Upper lobe of right lung (tissue), 1 donor: Measurements from ENCODE around the gene SHISAL1. TPM values are rescaled to one million over a fixed set of nuclear protein-coding genes. Genes with fewer than 3 reads are reported as not detected.

Experiments
- ATAC-seq: fragments of 200-7000 bp; cut with Tn5 transposase; one replicate; pipeline ENCODE4 v1.9.1; 2020; ENCODE audit warnings: mild to moderate bottlenecking, moderate library complexity
- DNase-seq: peaks from one replicate; pipeline ENCODE4 v3.0.0-alpha.2; 2020
- H3K27ac ChIP-seq: fragments of 200-600 bp; one replicate; pipeline ENCODE4 v1.8.0; 2022
- H3K27me3 ChIP-seq: fragments of 200-600 bp; one replicate; pipeline ENCODE4 v1.8.0; 2022; ENCODE audit warnings: mild to moderate bottlenecking
- H3K36me3 ChIP-seq: fragments of 200-600 bp; one replicate; pipeline ENCODE4 v1.8.0; 2022
- H3K4me1 ChIP-seq: fragments of 200-600 bp; one replicate; pipeline ENCODE4 v1.8.0; 2022
- H3K4me3 ChIP-seq: fragments of 200-600 bp; one replicate; pipeline ENCODE4 v1.8.0; 2022; ENCODE audit warnings: mild to moderate bottlenecking
- H3K9me3 ChIP-seq: fragments of 200-600 bp; one replicate; pipeline ENCODE4 v1.8.0; 2022
- intact Hi-C: fragments of 100-400 bp; cut with DNase I; formaldehyde crosslinking; loops from one replicate; pipeline ENCODE4 v1.11.0; 2022
- total RNA-seq: library from RNA; stranded (reverse); fragmentation: NEBNext Ultra II Directional; extraction: Animal tissue kit (Norgen Biotek cat#: 25700); gene quantifications from one replicate; pipeline ENCODE4 v1.2.1, GENCODE V29; 2021
- TF ChIP-seq, protein P1 (sequence below): fragments of 200-600 bp; IDR thresholded peaks from one replicate; pipeline ENCODE4 v1.8.0; 2022; ENCODE audit warnings: antibody characterized with exemption
- donor health status: DM: no; HTN: yes; CAD: no; lungs with severe emphysema.

The SHISAL1 gene
- total RNA-seq, 1 donor from 2014 or later = 1.0 TPM

DNA sequence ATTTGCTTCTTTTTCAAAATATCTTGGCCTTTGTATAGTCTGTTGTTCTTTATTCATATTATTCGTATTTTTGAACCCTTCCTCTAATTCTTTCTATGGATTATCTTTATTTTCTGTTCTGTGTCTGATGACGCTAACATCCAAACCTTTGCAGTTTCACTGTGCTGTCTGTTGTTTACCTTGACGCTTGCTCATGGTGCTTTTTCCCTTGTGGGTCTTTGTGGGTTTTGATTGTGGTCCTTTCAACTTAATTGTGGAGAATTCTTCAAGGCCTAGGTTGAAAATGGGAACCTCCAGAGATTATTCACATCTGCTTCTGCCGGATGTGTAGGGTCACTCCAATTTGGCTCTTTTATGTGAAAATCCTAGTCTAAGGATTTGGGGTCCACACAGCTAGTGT is 97.5 kb downstream of the SHISAL1 start:
- DNase-seq (no peak), ATAC-seq (no peak)
- H3K36me3 ChIP-seq = no peaks in the 10 kb centered on the region
- TF ChIP-seq, protein P1, sequence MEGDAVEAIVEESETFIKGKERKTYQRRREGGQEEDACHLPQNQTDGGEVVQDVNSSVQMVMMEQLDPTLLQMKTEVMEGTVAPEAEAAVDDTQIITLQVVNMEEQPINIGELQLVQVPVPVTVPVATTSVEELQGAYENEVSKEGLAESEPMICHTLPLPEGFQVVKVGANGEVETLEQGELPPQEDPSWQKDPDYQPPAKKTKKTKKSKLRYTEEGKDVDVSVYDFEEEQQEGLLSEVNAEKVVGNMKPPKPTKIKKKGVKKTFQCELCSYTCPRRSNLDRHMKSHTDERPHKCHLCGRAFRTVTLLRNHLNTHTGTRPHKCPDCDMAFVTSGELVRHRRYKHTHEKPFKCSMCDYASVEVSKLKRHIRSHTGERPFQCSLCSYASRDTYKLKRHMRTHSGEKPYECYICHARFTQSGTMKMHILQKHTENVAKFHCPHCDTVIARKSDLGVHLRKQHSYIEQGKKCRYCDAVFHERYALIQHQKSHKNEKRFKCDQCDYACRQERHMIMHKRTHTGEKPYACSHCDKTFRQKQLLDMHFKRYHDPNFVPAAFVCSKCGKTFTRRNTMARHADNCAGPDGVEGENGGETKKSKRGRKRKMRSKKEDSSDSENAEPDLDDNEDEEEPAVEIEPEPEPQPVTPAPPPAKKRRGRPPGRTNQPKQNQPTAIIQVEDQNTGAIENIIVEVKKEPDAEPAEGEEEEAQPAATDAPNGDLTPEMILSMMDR = no peak
- H3K4me1 ChIP-seq = no peaks in the 10 kb centered on the region
- no peaks in the 10 kb centered on the region for H3K27me3 ChIP-seq
- no peak overlapping the region for H3K4me3 ChIP-seq
- intact Hi-C loops = no loop called here
- H3K27ac ChIP-seq = no peak overlapping the region
- H3K9me3 ChIP-seq = no peaks in the 10 kb centered on the region

DNA sequence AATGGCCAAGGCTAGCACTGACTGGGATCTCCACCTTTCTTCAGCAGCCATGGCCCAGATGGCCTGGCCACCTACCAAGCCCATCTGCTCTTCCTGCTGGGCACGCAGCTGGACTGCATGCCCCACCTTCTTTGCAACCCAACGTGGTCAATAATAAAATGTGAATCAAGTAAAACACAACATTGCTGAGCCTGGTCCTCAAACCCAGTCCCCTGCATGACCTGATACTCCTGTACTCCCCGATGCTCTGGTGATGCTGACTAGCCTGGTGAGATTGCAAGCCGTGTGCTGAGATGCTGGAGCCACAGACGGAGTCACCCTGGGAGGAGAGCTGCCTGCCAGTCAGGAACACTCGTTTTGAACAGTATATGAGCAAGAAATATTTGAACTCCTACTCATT is 98.0 kb downstream of the SHISAL1 start:
- no peaks in the 10 kb centered on the region for H3K4me1 ChIP-seq
- no peak overlapping the region for H3K4me3 ChIP-seq
- H3K36me3 ChIP-seq = no peaks in the 10 kb centered on the region
- TF ChIP-seq, protein P1 = no peak
- H3K27ac ChIP-seq = no peak overlapping the region
- peaks cover 3% of the 10 kb centered on the region for H3K9me3 ChIP-seq
- H3K27me3 ChIP-seq = no peaks in the 10 kb centered on the region
- DNase-seq (no peak), ATAC-seq (no peak)
- intact Hi-C loops = no loop called here

- no peak for ATAC-seq
These were observed 98.6 kb downstream of the SHISAL1 start for GRCh38 chr22:44214187-44214586.

DNA sequence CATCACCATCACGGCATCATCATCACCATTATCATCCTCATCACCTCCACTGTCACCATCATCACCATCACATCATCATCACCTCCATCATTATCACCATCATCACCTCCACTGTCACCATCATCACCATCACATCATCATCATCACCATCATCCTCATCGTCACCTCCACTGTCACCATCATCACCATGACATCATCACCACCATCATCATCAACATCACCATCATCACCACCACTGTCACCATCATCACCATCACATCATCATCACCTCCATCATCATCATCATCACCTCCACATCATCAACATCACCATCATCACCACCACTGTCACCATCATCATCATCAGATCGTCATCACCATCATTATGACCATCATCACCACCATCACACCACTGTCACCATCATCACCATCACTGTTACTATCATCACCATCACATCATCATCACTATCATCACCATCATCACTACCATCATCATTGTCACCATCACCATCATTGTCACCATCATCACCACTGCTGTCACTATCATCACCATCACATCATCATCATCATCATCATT is 99.2 kb downstream of the SHISAL1 start:
- TF ChIP-seq, protein P1 = no peak
- Histone ChIP-seq H3K4me3 (no peak overlapping the region), H3K27ac (no peak overlapping the region), H3K36me3 (no peaks in the 10 kb centered on the region), H3K27me3 (no peaks in the 10 kb centered on the region), H3K4me1 (no peaks in the 10 kb centered on the region), H3K9me3 (peaks cover 12% of the 10 kb centered on the region)
- DNase-seq (no peak), ATAC-seq (no peak)
- intact Hi-C loops = no loop called here

More at GRCh38 chr22:44214187-44214586, 98.6 kb downstream of the SHISAL1 start:
- TF ChIP-seq, protein P1 = no peak
- H3K27me3 ChIP-seq = no peaks in the 10 kb centered on the region
- DNase-seq = no peak
- H3K4me1 ChIP-seq = no peaks in the 10 kb centered on the region
- H3K27ac ChIP-seq = no peak overlapping the region
- peaks cover 9% of the 10 kb centered on the region for H3K9me3 ChIP-seq
- no peaks in the 10 kb centered on the region for H3K36me3 ChIP-seq
- intact Hi-C loops = no loop called here
- no peak overlapping the region for H3K4me3 ChIP-seq

DNA sequence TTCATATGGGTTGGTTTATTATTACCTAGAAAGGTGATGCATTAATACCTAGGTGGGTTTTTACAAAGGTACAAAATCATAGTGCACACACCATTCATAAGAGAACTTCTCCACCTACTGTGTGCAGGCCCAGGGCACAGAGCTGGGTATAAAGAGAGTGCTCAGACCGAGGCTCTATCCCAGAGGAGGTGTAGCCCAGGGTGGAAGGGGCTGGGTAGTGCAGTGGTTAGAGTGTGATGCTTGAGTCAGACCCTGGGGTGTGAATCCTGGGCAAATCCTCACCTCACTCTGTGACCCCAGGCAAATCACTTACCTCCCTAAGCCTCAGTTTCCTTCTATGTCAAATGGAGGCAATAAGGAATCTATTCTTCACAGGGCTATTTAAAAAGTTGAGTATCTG is 99.8 kb downstream of the SHISAL1 start:
- Histone ChIP-seq H3K27me3 (no peaks in the 10 kb centered on the region), H3K36me3 (no peaks in the 10 kb centered on the region), H3K4me3 (no peak overlapping the region), H3K9me3 (peaks cover 12% of the 10 kb centered on the region), H3K4me1 (no peaks in the 10 kb centered on the region), H3K27ac (no peak overlapping the region)
- intact Hi-C loops = no loop called here
- peak; percentile 26 for ATAC-seq
- no peak for DNase-seq
- TF ChIP-seq, protein P1 = no peak
